Esophagus squamous epithelium (tissue), 4 donors: ENCODE measurements around the gene PIK3R2.

ENCODE experiments used
- CTCF ChIP-seq, 6 experiments: fragments of 450-650 bp in 4 of 6; fragments of 200-600 bp in 2 of 6; sonication (generic) in 2 of 6; IDR thresholded peaks; one replicate each; pipeline ENCODE4 v1.5.1; 2016 to 2019; ENCODE audit warnings: antibody characterized with exemption in 6 of 6, mild to moderate bottlenecking in 4 of 6, moderate library complexity in 4 of 6
- POLR2A ChIP-seq, 4 donors: fragments of 450-650 bp; IDR thresholded peaks; one replicate each; pipeline ENCODE4 v1.6.1; 2017; ENCODE audit warnings: antibody characterized with exemption in 4 of 4, mild to moderate bottlenecking in 4 of 4, moderate library complexity in 3 of 4

GRCh38 chr19:18130523-18131242, 22.3 kb upstream of the PIK3R2 start:
- TF ChIP-seq CTCF (IDR thresholded peaks at IDR 0.05) (no peak), POLR2A (IDR thresholded peaks at IDR 0.05) (no peak)
